GM12892 (cell line): ENCODE data around the gene KDM2B.
A peak's percentile ranks its signal among the peaks of the same experiment; 100 is the strongest.

ENCODE experiments used
- DNase-seq: peaks from one replicate; pipeline ENCODE4 v3.0.0; 2011; ENCODE audit not compliant: insufficient read length
- FAIRE-seq: peaks from 2 replicates; lab custom pipeline; 2011; peaks lifted over from hg19 to GRCh38; lab: Jason Lieb, UNC
- POLR2A ChIP-seq: IDR thresholded peaks from 2 replicates; pipeline ENCODE4 v1.6.1; 2011; ENCODE audit warnings: low read depth, low read length, control low read depth
- POLR2AphosphoS5 ChIP-seq: IDR thresholded peaks from 2 replicates; pipeline ENCODE4 v1.6.1; 2011; ENCODE audit warnings: low read depth, low read length, control low read depth
- TAF1 ChIP-seq: IDR thresholded peaks from 2 replicates; pipeline ENCODE4 v1.6.1; 2011; ENCODE audit warnings: low read depth, mild to moderate bottlenecking, control low read depth, low read length, borderline replicate concordance

Gene KDM2B

GRCh38 chr12:121545480-121545879 is 35.3 kb downstream of the KDM2B start:
- TF ChIP-seq TAF1 (no peak), POLR2AphosphoS5 (no peak), POLR2A (no peak)
- DNase-seq (no peak), FAIRE-seq (no peak)

DNA sequence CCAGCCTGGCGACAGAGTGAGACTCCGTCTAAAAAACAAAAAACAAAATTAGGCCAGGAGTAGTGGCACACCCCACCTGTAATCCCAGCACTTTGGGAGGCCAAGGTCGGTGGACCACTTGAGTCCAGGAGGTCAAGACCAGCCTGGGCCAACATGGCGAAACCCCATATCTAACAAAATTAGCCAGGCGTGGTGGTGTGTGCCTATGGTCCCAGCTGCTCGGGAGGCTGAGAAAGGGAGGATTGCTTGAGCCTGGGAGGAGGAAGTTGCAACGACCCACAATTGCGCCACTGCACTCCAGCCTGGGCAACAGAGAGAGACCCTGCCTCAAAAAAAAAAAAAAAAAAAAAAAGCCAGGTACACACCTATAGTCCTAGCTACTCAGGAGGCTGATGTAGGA is 37.0 kb downstream of the KDM2B start:
- FAIRE-seq (no peak), DNase-seq (no peak)
- TF ChIP-seq TAF1 = no peak
- TF ChIP-seq POLR2A = no peak
- TF ChIP-seq POLR2AphosphoS5 = no peak

GRCh38 chr12:121539908-121540307 is 40.9 kb downstream of the KDM2B start:
- no peak for DNase-seq
- FAIRE-seq = no peak
- no peak for TF ChIP-seq POLR2AphosphoS5
- TF ChIP-seq TAF1 = no peak
- TF ChIP-seq POLR2A = no peak

- no peak for TF ChIP-seq POLR2AphosphoS5
- no peak for TF ChIP-seq POLR2A
- no peak for TF ChIP-seq TAF1
- FAIRE-seq (no peak), DNase-seq (no peak)
Observed at GRCh38 chr12:121538699-121539061, 42.1 kb downstream of the KDM2B start.

- FAIRE-seq = peak; percentile 80
- DNase-seq = peak; percentile 47
Observed at GRCh38 chr12:121537814-121538698, 42.8 kb downstream of the KDM2B start.

DNA sequence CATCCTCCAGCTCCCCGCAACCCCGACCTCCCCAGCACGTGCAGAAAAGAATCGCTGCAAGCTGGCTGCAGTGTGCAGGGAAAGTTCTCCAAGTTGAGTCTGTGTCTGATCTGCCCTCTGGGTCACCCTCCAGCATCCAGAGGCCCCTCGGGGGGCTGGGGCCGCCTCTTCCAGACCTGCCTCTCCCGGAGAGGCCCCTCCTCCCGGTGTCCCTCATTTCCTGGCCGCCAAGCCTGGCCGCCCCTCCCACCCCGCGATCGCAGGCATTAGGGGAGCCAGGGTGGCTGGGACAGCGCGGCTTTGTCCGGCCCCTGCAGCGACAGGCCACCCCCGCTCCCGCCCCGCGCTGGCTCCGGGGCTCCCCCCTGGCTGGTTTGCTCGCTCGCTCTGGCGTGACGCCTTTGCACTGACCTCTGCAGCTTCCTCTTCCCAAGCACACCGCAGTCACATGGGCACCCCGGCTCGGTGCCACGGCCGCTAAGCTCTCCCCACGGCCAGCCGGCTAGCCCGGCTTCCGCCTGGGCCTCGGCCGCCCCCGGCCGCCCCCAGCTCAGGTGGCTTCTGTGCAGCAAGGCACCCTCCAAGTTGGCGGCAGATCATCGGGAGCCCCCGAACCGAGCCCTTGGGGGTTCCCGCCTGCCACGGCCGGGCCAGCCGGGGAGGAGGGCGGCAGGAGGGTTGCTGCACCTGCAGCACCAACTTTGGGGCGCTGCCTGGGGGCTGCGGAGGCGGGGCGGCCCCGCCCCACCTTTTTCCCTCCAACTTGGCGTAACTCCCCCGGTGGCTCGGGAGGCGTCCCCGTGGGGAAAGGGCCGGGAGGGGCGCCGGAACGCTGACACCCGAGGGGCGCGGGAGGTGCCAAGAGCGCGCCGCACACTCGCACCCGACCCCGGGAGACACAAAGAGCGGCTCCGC is 43.7 kb downstream of the KDM2B start:
- DNase-seq (peak; percentile 84), FAIRE-seq (no peak)
- peak; percentile 80 for TF ChIP-seq POLR2AphosphoS5
- peak; percentile 88 for TF ChIP-seq POLR2A
- no peak; the same call in 1 of the 2 replicates for TF ChIP-seq TAF1

More at GRCh38 chr12:121537814-121538698, 42.8 kb downstream of the KDM2B start:
- TF ChIP-seq POLR2A (no peak), POLR2AphosphoS5 (no peak), TAF1 (no peak)

DNA sequence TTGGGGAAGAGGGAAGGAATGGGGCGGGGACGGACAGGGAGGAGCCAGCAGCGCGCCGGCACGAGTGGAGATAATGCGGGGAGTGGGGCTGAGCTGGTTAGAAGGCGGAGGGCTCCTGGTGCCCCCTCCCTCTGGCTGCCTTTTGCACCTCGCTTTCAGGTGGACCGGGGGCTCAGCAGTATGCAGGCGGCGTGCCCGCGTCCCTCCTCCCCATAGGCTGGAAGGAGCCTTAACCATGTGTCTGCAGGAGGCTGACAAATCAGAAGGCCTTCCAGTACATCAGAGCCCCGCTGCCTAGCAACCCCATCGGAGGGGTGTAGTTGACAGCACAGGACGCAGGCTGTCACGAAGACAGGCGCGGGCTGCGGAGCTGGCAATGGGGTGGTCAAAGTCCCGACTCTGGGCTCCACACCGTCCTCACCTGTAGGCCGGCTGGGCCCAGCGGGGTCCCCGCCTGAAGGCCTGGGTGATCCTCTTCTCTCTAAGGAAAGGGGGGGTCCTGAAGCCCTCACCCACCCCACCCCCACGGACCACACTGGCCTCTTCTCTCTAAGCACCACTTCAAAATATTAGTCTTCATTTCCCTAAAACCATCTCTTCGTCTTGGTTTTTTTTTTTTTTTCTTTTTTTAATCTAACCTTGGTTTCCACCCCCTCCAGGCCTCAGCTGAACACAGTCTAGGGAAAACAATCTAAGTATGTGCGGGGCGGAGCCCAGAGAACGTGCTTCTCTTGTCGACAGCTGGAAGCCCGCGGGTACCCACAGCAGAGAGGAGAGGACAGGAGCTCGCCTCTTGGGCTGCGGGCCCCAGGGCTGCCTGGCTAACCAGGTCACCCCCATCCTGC is 44.5 kb downstream of the KDM2B start:
- DNase-seq (peak; percentile 92), FAIRE-seq (peak; percentile 98)
- TF ChIP-seq POLR2AphosphoS5 = no peak
- TF ChIP-seq POLR2A = no peak
- peak; percentile 37; the same call in 1 of the 2 replicates for TF ChIP-seq TAF1

- no peak for DNase-seq
- peak; percentile 17 for FAIRE-seq
- no peak for TF ChIP-seq POLR2AphosphoS5
Observed at GRCh38 chr12:121535150-121536053, 45.4 kb downstream of the KDM2B start.

GRCh38 chr12:121534495-121535148 is 46.2 kb downstream of the KDM2B start:
- FAIRE-seq (peak; percentile 92), DNase-seq (peak; percentile 54)
- TF ChIP-seq TAF1 (no peak), POLR2AphosphoS5 (peak; percentile 74; the same call in 1 of the 2 replicates), POLR2A (peak; percentile 65)
